NCI-H460 (cell line): ENCODE measurements around the gene SRSF1. TPM values are rescaled to one million over a fixed set of nuclear protein-coding genes. Genes with fewer than 3 reads are reported as not detected.
"Not testable (repeated sequence)": the region's sequence is repeated elsewhere in the genome, so short reads cannot be mapped to it uniquely, and the experiment has no call there.

Experiments
- DNase-seq: peaks from one replicate; pipeline ENCODE4 v3.0.0-alpha.2; 2016; ENCODE audit warnings: low read depth; ENCODE audit errors: extremely low read depth
- total RNA-seq: library from RNA; depleted of rRNA; stranded (reverse); fragments of >200 nt; shearing (Covaris generic); gene quantifications from 2 replicates; pipeline ENCODE4 v1.2.3, GENCODE V29; 2014

The SRSF1 gene
- total RNA-seq, 1 experiment from 2014 or later: 275 TPM

- no peak for DNase-seq
Observed at GRCh38 chr17:57993471-57994365, 13.3 kb downstream of the SRSF1 start.

GRCh38 chr17:57991537-57991936 lies 15.5 kb downstream of the SRSF1 start:
- DNase-seq: no peak

- no peak for DNase-seq
Observed at GRCh38 chr17:57990037-57990436, 17.0 kb downstream of the SRSF1 start.

GRCh38 chr17:57988301-57989250 lies 18.5 kb downstream of the SRSF1 start:
- DNase-seq: peak; percentile 46

- DNase-seq: peak; percentile 44
Observed at GRCh38 chr17:57987581-57988300, 19.3 kb downstream of the SRSF1 start, which contains the start of gene VEZF1. Gene VEZF1 (minus strand): TSS chr17:57988254. CDS start chr17:57988111, 143 bp downstream.

GRCh38 chr17:57986841-57987580 lies 20.0 kb downstream of the SRSF1 start:
- no peak for DNase-seq

GRCh38 chr17:57985675-57985974 lies 21.4 kb downstream of the SRSF1 start:
- no peak for DNase-seq

GRCh38 chr17:57984936-57985674 lies 21.9 kb downstream of the SRSF1 start:
- DNase-seq: no peak

- DNase-seq: no peak
Observed at GRCh38 chr17:57984261-57984890, 22.7 kb downstream of the SRSF1 start.

GRCh38 chr17:57983446-57983845 lies 23.6 kb downstream of the SRSF1 start:
- no peak for DNase-seq

- no peak for DNase-seq
Observed at GRCh38 chr17:57982452-57983170, 24.4 kb downstream of the SRSF1 start.

- no peak for DNase-seq
Observed at GRCh38 chr17:57980522-57980921, 26.5 kb downstream of the SRSF1 start.

- DNase-seq: no peak
Observed at GRCh38 chr17:57979076-57979475, 28.0 kb downstream of the SRSF1 start.

- no peak for DNase-seq
Observed at GRCh38 chr17:57976594-57976993, 30.5 kb downstream of the SRSF1 start.

- no peak for DNase-seq
Observed at GRCh38 chr17:57975044-57975443, 32.0 kb downstream of the SRSF1 start.

- not testable (repeated sequence) for DNase-seq
Observed at GRCh38 chr17:57974053-57974824, 32.8 kb downstream of the SRSF1 start.

GRCh38 chr17:57972151-57972550 lies 34.9 kb downstream of the SRSF1 start:
- DNase-seq: no peak
